Umbilical cord (tissue), 2 donors: ENCODE results near the gene SLC6A6. TPM values are rescaled to one million over a fixed set of nuclear protein-coding genes. Genes with fewer than 3 reads are reported as not detected.

Source experiments
- DNase-seq: peaks from one replicate; pipeline ENCODE4 v3.0.0-alpha.2; 2015; ENCODE audit warnings: low spot score
- total RNA-seq: library from RNA; depleted of rRNA; stranded (reverse); fragments of >200 nt; gene quantifications from one replicate; pipeline ENCODE4 v1.2.3, GENCODE V29; 2014; ENCODE audit warnings: low replicate concordance; ENCODE audit not compliant: insufficient read depth

Gene SLC6A6
- total RNA-seq, 1 donor from 2014 or later: 19.3 TPM

- no peak for DNase-seq
These were observed 134.6 kb downstream of the SLC6A6 start for GRCh38 chr3:14536837-14537589.

GRCh38 chr3:14537590-14538450, 135.4 kb downstream of the SLC6A6 start:
- DNase-seq: no peak

GRCh38 chr3:14538451-14539088, 136.2 kb downstream of the SLC6A6 start:
- DNase-seq: no peak

Other genes with a start within 250 kb of the SLC6A6 start
- 23.6 TPM for gene XPC, start 224.0 kb upstream of the SLC6A6 start, total RNA-seq
- 19.5 TPM for gene LSM3, start 223.8 kb upstream of the SLC6A6 start, total RNA-seq
- gene GRIP2, start 137.7 kb downstream of the SLC6A6 start, total RNA-seq: 7.7 TPM
- gene CCDC174, start 249.2 kb downstream of the SLC6A6 start, total RNA-seq: 14.2 TPM